Left cardiac atrium (tissue), 4 donors: ENCODE measurements around the gene KRTAP4-6. TPM values are rescaled to one million over a fixed set of nuclear protein-coding genes. Genes with fewer than 3 reads are reported as not detected.
"Not testable (repeated sequence)": the region's sequence is repeated elsewhere in the genome, so short reads cannot be mapped to it uniquely, and the experiment has no call there.

ENCODE experiments used
- ATAC-seq, 2 donors: fragments of 200-7000 bp; cut with Tn5 transposase; one replicate each; pipeline ENCODE4 v1.9.1; 2020; ENCODE audit warnings: mild to moderate bottlenecking in 2 of 2, moderate library complexity in 2 of 2
- DNase-seq: peaks from one replicate; pipeline ENCODE4 v3.0.0-alpha.2; 2020
- intact Hi-C, 2 donors: fragments of 100-400 bp; cut with DNase I; formaldehyde crosslinking; loops; one replicate each; pipeline versions ENCODE4 v1.14.1 to v1.15.1; 2022 to 2023
- total RNA-seq, 2 donors: library from RNA; stranded (reverse); fragmentation: NEBNext Ultra II Directional; extraction: Animal tissue kit (Norgen Biotek cat#: 25700); gene quantifications; one replicate each; pipeline ENCODE4 v1.2.1, GENCODE V29; 2021
- donor health status: DM: no; HTN: yes; CAD: no.
- donor health status: DM: no; HTN: yes; CAD: no; lungs with severe emphysema.
- donor health status: DM: yes; HTN: yes; CAD: no.
- donor health status: Dilated cardiomyopathy.

KRTAP4-6 gene
- total RNA-seq, 2 donors from 2014 or later, result not detected

DNA sequence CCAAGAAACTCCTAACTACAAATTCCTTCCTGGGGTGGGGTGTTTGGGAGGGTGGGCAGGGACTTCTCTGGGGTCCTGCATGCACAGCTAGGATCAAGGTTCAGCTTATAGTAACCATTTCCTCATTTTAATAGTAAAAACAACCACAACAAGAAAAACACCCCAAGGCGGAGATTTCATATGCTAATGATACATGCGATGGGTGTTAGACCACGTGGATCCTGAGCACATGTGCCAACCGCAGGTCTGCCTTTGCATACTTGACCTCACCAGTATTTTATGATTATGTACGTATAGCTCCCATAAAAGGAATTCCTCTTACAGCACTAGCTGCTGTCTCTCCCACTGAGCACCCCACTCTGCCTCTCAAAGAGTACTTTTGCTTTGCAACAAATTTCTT is 24.0 kb downstream of the KRTAP4-6 start:
- no peak for ATAC-seq
- DNase-seq, result no peak
- intact Hi-C loops, result no loop called here

DNA sequence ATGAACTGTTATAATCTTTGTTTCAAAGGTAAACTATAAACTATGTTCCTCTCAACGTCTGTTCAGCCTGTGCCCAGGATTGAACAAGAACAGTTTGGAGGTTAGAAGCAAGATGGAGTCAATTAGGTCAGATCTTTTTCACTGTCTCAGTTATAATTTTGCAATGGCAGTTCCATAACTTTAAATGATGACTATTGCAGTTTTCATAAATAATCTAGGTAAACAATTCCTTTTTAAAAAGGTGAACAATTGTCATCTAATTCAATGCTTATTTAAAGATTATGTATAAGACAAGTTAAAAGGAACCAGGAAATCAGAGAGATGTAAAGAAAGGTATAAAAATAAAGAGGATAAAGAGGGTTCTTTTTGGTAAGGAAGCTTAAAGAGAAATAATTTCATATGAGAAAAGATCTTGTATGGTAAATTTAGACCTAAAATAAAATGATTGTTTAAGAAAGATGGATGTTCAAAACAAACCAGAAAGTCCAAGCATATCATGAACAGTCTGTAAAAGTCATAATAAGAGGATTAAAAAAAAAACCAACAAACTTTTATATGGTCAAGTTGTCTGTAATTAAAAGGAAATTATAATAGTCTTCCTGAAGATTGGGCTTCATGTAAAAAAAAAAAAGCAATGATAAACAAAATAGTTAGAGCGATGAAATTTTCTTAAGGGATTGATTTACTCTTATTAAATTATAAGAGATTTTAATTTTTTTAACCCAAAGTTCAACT is 29.0 kb downstream of the KRTAP4-6 start:
- ATAC-seq (no peak), DNase-seq (no peak)
- intact Hi-C loops, result no loop called here

DNA sequence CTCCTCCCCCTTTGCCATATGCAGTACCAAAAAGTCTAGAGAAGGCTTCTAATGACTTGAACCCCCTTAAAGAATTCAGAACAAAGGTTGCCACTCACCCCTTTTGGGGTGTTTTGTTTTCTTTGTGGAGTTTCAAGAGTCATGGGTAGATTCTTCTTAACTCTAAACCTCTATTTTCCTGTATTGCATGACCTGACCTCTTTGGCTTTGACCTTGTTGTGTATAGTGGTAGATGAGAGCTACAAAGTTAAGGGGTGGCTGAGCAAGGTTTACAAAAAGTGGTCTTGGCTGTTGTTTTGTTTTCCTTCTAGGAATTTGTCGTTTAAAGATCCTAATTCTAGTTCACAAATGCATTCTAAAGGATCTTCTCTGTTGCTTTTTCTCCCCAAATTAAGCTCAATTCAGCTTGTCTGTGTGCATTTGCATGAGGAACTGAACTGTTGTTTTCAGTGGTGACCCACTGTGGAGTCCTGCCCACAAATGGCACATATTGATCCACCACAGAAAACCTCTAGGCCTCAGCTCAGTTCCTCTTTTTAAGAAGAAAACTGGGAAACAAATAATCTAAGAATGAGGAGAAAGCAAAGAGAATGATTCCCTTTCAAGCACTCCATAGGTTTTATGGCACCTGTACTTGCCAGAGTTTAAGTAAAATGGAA is 31.5 kb downstream of the KRTAP4-6 start:
- ATAC-seq, DNase-seq, intact Hi-C loops: not testable (repeated sequence)

DNA sequence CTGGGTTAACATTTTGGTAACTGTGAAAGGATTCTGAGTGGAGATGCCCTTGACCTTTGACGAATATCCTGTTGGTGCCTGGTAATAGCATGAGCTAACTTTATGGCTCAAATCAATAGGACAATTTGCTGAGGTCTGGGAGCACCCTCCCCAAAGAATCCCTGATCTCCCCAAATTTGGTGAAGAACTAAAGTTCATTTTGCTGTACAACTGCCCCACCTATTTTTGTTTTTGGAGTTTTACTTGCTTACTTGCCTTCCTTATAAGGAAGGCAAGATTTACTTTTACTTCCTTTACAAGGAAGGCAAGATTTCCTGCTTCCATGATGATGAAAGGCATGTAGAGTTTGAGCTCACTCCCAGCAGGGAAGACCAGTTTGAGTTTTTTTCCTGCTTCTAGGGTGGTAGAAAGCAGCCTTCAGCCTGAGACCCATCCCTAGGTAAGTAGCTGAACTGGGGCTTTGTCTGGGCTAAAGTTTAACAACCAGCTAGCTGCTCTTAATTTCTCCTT is 32.3 kb downstream of the KRTAP4-6 start:
- no peak for ATAC-seq
- intact Hi-C loops, result no loop called here

DNA sequence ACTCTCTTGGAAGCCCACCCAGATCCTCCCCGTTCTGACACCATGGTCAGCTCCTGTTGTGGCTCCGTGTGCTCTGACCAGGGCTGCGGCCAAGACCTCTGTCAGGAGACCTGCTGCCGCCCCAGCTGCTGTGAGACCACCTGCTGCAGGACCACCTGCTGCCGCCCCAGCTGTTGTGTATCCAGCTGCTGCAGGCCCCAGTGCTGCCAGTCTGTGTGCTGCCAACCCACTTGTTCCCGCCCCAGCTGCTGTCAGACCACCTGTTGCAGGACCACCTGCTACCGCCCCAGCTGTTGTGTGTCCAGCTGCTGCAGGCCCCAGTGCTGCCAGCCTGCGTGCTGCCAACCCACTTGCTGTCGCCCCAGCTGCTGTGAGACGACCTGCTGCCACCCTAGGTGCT is 35.0 kb downstream of the KRTAP4-6 start, which contains the start of gene KRTAP4-9:
Gene KRTAP4-9, plus strand, starts transcription at position 43 of the 400 bp plus-strand sequence. Its CDS starts 0 bp downstream, at position 43.
- intact Hi-C loops, DNase-seq, ATAC-seq: not testable (repeated sequence)

More for the DNA sequence above, 32.3 kb downstream of the KRTAP4-6 start:
- no peak for DNase-seq

DNA sequence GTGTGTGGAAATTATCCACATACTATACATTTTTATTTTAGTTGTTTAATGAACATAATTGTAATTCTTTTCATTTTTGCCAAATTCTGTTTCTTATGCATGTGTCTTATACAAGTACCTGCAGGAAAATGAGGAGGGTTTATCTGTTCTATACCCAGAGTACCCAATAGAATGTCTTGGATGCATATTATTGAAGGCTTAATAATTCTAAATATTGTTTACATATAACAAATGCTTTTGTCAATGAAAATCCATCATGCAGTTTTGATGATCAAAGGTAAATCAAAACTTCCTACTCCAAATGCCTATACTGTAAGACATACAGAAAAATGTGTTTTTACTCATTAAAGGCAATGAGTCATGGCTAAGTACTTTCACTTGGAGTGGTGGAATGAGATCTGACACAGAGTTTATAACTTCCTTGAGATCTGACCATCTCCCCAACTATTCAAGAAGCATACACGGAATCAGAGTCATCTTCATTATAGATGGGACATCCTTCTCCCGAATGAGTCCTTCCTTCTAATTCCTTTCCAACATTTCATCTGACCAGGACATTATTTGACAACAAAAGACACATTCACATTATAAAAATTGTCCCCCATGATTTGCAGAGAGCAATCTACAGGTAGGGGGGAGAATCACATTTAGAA is 35.8 kb downstream of the KRTAP4-6 start:
- intact Hi-C loops, DNase-seq, ATAC-seq: not testable (repeated sequence)

DNA sequence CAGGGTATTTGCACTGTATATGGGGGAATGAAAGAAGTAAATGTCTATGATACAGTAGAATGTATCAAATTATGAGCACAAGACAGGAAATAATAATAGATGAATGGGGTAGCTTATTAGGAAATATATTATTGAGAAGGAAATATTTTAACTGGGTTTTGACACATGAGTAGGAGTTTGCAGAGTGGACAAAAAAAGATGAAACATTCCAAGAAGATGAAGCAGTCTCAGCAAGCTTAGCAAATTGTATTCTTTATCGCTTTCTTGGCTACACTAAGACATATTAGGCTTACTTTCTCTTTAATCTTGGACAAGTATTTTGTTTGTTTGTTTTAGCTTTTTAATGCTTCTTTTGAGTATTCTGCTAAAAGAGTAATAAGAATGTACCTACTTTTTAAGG is 36.4 kb downstream of the KRTAP4-6 start:
- no peak for DNase-seq
- intact Hi-C loops, result no loop called here
- no peak for ATAC-seq

DNA sequence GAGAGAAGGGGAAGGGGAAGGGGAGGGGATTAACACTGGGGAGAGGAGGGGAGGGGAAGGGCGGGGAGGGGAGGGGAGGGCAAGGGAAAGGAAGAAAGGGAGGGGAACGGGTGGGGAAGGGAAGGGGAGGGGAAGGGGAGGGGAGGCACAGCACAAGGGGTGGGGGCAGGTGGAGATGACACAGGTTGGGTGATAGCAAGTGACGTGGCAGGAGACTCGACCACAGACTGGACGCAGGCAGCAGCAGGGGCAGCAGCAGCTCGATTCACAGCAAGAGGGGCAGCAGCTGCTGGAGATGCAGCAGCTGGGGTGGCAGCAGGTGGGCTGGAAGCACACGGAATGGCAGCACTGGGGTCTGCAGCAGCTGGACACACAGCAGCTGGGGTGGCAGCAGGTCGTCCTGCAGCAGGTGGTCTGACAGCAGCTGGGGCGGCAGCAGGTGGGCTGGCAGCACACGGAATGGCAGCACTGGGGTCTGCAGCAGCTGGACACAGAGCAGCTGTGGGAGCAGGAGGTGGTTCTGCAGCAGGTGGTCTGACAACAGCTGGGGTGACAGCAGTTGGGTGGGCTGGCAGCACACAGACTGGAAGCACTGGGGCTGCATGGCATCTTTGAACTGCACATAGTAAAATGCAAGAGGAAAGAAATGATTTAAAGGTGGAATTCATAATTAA is 38.6 kb downstream of the KRTAP4-6 start, which contains the start of gene KRTAP4-16:
Gene KRTAP4-16, minus strand, starts transcription at position 624 of the 674 bp plus-strand sequence. Its CDS starts 0 bp downstream, at position 624.
- intact Hi-C loops, result no loop called here
- ATAC-seq (no peak), DNase-seq (no peak)

DNA sequence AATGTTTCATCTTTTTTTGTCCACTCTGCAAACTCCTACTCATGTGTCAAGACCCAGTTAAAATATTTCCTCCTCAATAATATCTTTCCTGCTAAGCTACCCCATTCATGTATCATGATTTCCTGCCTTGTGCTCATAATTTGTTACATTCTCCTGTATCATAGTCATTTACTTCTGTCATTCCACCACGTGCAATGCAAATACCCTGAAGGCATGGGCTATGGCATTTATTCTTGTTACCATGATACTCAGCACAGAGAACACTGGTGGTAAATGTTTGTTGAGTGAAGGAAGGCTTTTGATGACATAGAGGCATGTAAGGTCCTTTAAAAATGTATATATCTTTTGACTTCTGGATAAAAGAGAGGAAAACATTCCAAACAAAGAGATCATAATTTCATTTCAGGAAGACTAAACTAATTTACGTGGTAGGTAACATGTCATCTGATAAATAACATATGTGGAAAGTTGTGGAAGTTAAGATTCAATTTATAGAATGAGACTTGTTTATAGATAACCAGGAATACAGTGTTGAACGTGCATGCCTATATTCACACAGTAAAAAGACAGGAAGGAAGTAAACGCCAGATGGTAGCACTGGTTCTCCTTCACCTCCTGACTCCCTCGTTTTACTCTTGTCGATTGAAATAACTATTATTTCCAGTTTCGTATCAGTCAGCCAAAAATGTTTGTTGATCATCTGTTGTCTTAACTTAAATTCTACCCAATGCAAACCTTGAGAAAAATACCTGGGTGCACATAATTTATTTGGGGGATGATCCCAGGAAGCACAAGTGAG is 40.5 kb downstream of the KRTAP4-6 start:
- ATAC-seq, intact Hi-C loops, DNase-seq: not testable (repeated sequence)

DNA sequence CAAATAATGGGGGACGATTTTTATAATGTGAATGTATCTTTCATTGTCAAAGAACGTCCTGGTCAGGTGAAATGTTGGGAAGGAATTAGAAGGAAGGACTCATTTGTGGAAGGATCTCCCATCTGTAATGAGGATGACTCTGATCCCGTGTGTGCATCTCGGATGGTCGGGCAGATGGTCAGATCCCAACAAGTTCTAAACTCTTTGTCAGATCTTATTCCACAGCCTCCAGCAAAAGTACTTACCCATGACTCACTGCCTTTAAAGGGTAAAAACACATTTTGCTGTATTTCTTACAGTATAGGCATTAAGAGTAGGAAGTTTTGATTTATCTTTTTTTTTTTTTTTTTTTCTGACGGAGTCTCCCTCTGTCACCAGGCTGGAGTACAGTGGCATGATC is 41.9 kb downstream of the KRTAP4-6 start:
- intact Hi-C loops, result no loop called here
- ATAC-seq (no peak), DNase-seq (no peak)

DNA sequence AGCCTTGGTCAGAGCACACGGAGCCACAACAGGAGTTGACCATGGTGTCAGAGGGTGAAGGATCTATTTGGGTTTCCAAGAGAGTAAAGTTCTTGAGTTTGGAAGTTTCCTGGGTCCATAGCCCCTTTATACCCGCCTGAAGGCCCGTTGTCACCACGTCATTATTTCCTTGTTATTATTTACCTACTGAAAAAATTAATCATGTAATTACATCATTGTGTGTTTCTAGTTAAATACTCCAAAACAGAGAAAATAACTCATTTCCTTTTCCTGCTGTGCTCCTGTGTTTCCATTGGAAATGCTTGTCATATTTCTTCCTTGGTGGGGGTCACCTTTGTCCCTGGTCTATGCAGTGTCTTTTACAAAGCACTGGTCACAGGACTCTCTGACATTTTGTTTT is 42.3 kb downstream of the KRTAP4-6 start, which contains the start of gene KRTAP4-8:
Gene KRTAP4-8, minus strand, starts transcription at position 101 of the 400 bp plus-strand sequence. Its CDS starts 58 bp downstream, at position 43.
- ATAC-seq, result no peak
- intact Hi-C loops, result no loop called here

DNA sequence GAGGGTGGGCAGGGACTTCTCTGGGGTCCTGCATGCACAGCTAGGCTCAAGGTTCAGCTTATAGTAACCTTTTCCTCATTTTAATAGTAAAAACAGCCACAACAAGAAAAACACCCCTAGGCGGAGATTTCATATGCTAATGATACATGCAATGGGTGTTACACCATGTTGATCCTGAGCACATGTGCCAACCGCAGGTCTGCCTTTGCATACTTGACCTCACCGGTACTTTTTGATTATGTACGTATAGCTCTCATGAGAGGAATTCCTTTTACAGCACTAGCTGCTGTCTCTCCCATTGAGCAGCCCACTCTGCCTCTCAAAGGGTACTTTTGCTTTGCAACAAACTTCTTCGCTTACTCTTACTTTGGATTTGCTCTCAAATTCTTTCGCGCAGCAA is 44.3 kb downstream of the KRTAP4-6 start:
- no peak for ATAC-seq

More for the DNA sequence above, 42.3 kb downstream of the KRTAP4-6 start, which contains the start of gene KRTAP4-8:
- no peak for DNase-seq

More for the DNA sequence above, 44.3 kb downstream of the KRTAP4-6 start:
- intact Hi-C loops, result no loop called here
- DNase-seq, result no peak

Other genes with a start within 250 kb of the KRTAP4-6 start
- gene KRT23, start 202.9 kb downstream of the KRTAP4-6 start, total RNA-seq, result under 1 TPM in 1 of 2 donors, not detected in 1; 0.29 TPM
- gene KRT39, start 173.6 kb downstream of the KRTAP4-6 start, total RNA-seq, result not detected
- gene KRT40, start 156.2 kb downstream of the KRTAP4-6 start, total RNA-seq, result not detected
- gene KRTAP3-3, start 146.4 kb downstream of the KRTAP4-6 start, total RNA-seq, result not detected
- not detected for gene KRTAP3-2, start 140.6 kb downstream of the KRTAP4-6 start, total RNA-seq
- gene KRTAP3-1, start 131.4 kb downstream of the KRTAP4-6 start, total RNA-seq, result not detected
- not detected for gene KRTAP1-5, start 113.3 kb downstream of the KRTAP4-6 start, total RNA-seq
- gene KRTAP1-4, start 110.3 kb downstream of the KRTAP4-6 start, total RNA-seq, result not detected
- gene KRTAP1-3, start 105.7 kb downstream of the KRTAP4-6 start, total RNA-seq, result not detected
- not detected for gene KRTAP1-1, start 99.1 kb downstream of the KRTAP4-6 start, total RNA-seq
- gene KRTAP2-1, start 93.2 kb downstream of the KRTAP4-6 start, total RNA-seq, result not detected
- not detected for gene KRTAP2-2, start 85.3 kb downstream of the KRTAP4-6 start, total RNA-seq
- gene KRTAP2-3, start 80.4 kb downstream of the KRTAP4-6 start, total RNA-seq, result not detected
- gene KRTAP2-4, start 74.7 kb downstream of the KRTAP4-6 start, total RNA-seq, result not detected
- gene KRTAP4-7, start 56.4 kb downstream of the KRTAP4-6 start, total RNA-seq, result not detected
- gene KRTAP4-8, start 42.4 kb downstream of the KRTAP4-6 start, total RNA-seq, result not detected
- not detected for gene KRTAP4-16, start 38.3 kb downstream of the KRTAP4-6 start, total RNA-seq
- not detected for gene KRTAP4-9, start 35.2 kb downstream of the KRTAP4-6 start, total RNA-seq
- gene KRTAP4-11, start 22.2 kb downstream of the KRTAP4-6 start, total RNA-seq, result not detected
- not detected for gene KRTAP4-12, start 16.4 kb downstream of the KRTAP4-6 start, total RNA-seq
- gene KRTAP4-5, start 9.3 kb upstream of the KRTAP4-6 start, total RNA-seq, result not detected
- not detected for gene KRTAP4-4, start 20.2 kb upstream of the KRTAP4-6 start, total RNA-seq
- not detected for gene KRTAP4-3, start 27.7 kb upstream of the KRTAP4-6 start, total RNA-seq
- gene KRTAP4-2, start 37.7 kb upstream of the KRTAP4-6 start, total RNA-seq, result not detected
- gene KRTAP4-1, start 44.4 kb upstream of the KRTAP4-6 start, total RNA-seq, result not detected
- gene KRTAP9-1, start 49.3 kb upstream of the KRTAP4-6 start, total RNA-seq, result not detected
- gene KRTAP9-2, start 86.1 kb upstream of the KRTAP4-6 start, total RNA-seq, result not detected
- gene KRTAP9-3, start 91.9 kb upstream of the KRTAP4-6 start, total RNA-seq, result not detected
- gene KRTAP9-8, start 97.5 kb upstream of the KRTAP4-6 start, total RNA-seq, result not detected
- gene KRTAP9-4, start 109.1 kb upstream of the KRTAP4-6 start, total RNA-seq, result not detected
- not detected for gene KRTAP9-9, start 114.8 kb upstream of the KRTAP4-6 start, total RNA-seq
- not detected for gene KRTAP9-6, start 124.8 kb upstream of the KRTAP4-6 start, total RNA-seq
- gene KRTAP9-7, start 135.2 kb upstream of the KRTAP4-6 start, total RNA-seq, result not detected
- gene KRTAP29-1, start 162.3 kb upstream of the KRTAP4-6 start, total RNA-seq, result not detected
- not detected for gene KRTAP16-1, start 168.8 kb upstream of the KRTAP4-6 start, total RNA-seq
- not detected for gene KRTAP17-1, start 175.2 kb upstream of the KRTAP4-6 start, total RNA-seq
- not detected for gene KRT33A, start 210.3 kb upstream of the KRTAP4-6 start, total RNA-seq
- not detected for gene KRT33B, start 229.3 kb upstream of the KRTAP4-6 start, total RNA-seq
- not detected for gene KRT34, start 241.8 kb upstream of the KRTAP4-6 start, total RNA-seq